GM12878 (cell line): Measurements from ENCODE around the gene PRKCQ. TPM values are rescaled to one million over a fixed set of nuclear protein-coding genes. Genes with fewer than 3 reads are reported as not detected.
A peak's percentile ranks its signal among the peaks of the same experiment; 100 is the strongest.

Experiments used
- CBX3 ChIP-seq: fragments of 200-600 bp; sonication (generic); IDR thresholded peaks from 2 replicates; pipeline ENCODE4 v1.6.1; 2016; ENCODE audit warnings: low read depth, borderline replicate concordance
- CHD1 ChIP-seq: IDR thresholded peaks from 2 replicates; pipeline ENCODE4 v1.6.1; 2012; ENCODE audit warnings: low read depth, low read length, improper control_type of control experiment
- EP300 ChIP-seq, 2 experiments: fragments of 150-350 bp in 1 of 2; IDR thresholded peaks; 2 replicates each; pipeline ENCODE4 v1.6.1; 2011 to 2012; ENCODE audit warnings: low read depth in 2 of 2, low read length in 2 of 2, borderline replicate concordance in 1 of 2, improper control_type of control experiment in 1 of 2, inconsistent platforms in 1 of 2; ENCODE audit not compliant: control insufficient read depth in 1 of 2
- EZH2 ChIP-seq: IDR thresholded peaks from 2 replicates; pipeline ENCODE4 v1.6.1; 2012; ENCODE audit warnings: low read depth, mild to moderate bottlenecking, control low read depth, inconsistent platforms, low read length, borderline replicate concordance; ENCODE audit not compliant: control insufficient read depth
- FOS ChIP-seq: IDR thresholded peaks from 3 replicates; pipeline ENCODE4 v1.6.1; 2011; ENCODE audit warnings: borderline replicate concordance; ENCODE audit not compliant: insufficient read length; ENCODE audit errors: extremely low read depth
- KDM1A ChIP-seq: fragments of 200-600 bp; sonication (generic); IDR thresholded peaks from 2 replicates; pipeline ENCODE4 v1.6.1; 2016; ENCODE audit warnings: borderline replicate concordance
- KLF5 ChIP-seq: fragments of 450-650 bp; IDR thresholded peaks from 2 replicates; pipeline ENCODE4 v1.6.1; 2014; ENCODE audit warnings: mild to moderate bottlenecking; ENCODE audit not compliant: partially characterized antibody
- MXI1 ChIP-seq: fragments of 150-350 bp; IDR thresholded peaks from 2 replicates; pipeline ENCODE4 v1.6.1; 2011; ENCODE audit warnings: low read depth, mild to moderate bottlenecking, inconsistent platforms, low read length, improper control_type of control experiment
- MYC ChIP-seq: IDR thresholded peaks from 2 replicates; pipeline ENCODE4 v1.6.1; 2011; ENCODE audit warnings: mild to moderate bottlenecking, low read length, moderate library complexity, inconsistent platforms; ENCODE audit not compliant: insufficient read depth, insufficient replicate concordance, insufficient read length, severe bottlenecking
- NFXL1 ChIP-seq: fragments of 450-650 bp; IDR thresholded peaks from 2 replicates; pipeline ENCODE4 v1.6.1; 2017; ENCODE audit warnings: antibody characterized with exemption, mild to moderate bottlenecking, borderline replicate concordance
- RAD51 ChIP-seq: fragments of 450-650 bp; IDR thresholded peaks from 2 replicates; pipeline ENCODE4 v1.6.1; 2016; ENCODE audit warnings: moderate library complexity, mild to moderate bottlenecking, inconsistent platforms
- SIX5 ChIP-seq: IDR thresholded peaks from 2 replicates; pipeline ENCODE4 v1.6.1; 2011; ENCODE audit warnings: mild to moderate bottlenecking, low read depth, low read length, moderate library complexity; ENCODE audit not compliant: severe bottlenecking
- SREBF1 ChIP-seq: IDR thresholded peaks from 2 replicates; pipeline ENCODE4 v1.6.1; 2012; ENCODE audit warnings: mild to moderate bottlenecking, low read length
- SREBF2 ChIP-seq: IDR thresholded peaks from 2 replicates; pipeline ENCODE4 v1.6.1; 2012; ENCODE audit warnings: mild to moderate bottlenecking, low read length
- SRF ChIP-seq, 2 experiments: IDR thresholded peaks; 2 replicates each; pipeline ENCODE4 v1.6.1; 2011; ENCODE audit warnings: low read depth in 2 of 2, low read length in 2 of 2, mild to moderate bottlenecking in 1 of 2, moderate library complexity in 1 of 2
- TARDBP ChIP-seq: IDR thresholded peaks from 2 replicates; pipeline ENCODE4 v1.6.1; 2016; ENCODE audit warnings: borderline replicate concordance
- TCF3 ChIP-seq: IDR thresholded peaks from 2 replicates; pipeline ENCODE4 v1.6.1; 2012; ENCODE audit warnings: low read depth, mild to moderate bottlenecking, low read length, borderline replicate concordance; ENCODE audit not compliant: insufficient read depth
- ZNF622 ChIP-seq: fragments of 450-650 bp; IDR thresholded peaks from 2 replicates; pipeline ENCODE4 v1.6.1; 2017; ENCODE audit warnings: mild to moderate bottlenecking, inconsistent platforms
- ZNF687 ChIP-seq: fragments of 450-650 bp; IDR thresholded peaks from 2 replicates; pipeline ENCODE4 v1.6.1; 2017; ENCODE audit warnings: mild to moderate bottlenecking, moderate library complexity
- polyA plus RNA-seq, 11 experiments: library from polyadenylated mRNA; depleted of rRNA in 4 of 11; unstranded in 6 of 11; stranded (reverse) in 5 of 11; fragments of >200 nt; fragmentation: Nextera tagmentation in 4 of 11; fragmentation: Illumina TruSeq in 1 of 11; extraction: Ambion mirVana in 4 of 11; extraction: Trizol in 1 of 11; gene quantifications; 1 replicate in 1 of 11; 2 replicates in 10 of 11; pipeline versions ENCODE4 v1.2.1 to v1.2.3, GENCODE V29; 2011 to 2016; ENCODE audit warnings: inconsistent platforms in 2 of 11, missing spikeins in 2 of 11, low read depth in 1 of 11
- total RNA-seq, 4 experiments: library from RNA; depleted of rRNA in 3 of 4; stranded (reverse); fragments of >200 nt in 3 of 4; fragmentation: Illumina TruSeq in 1 of 4; extraction: Trizol in 1 of 4; gene quantifications; 2 replicates each; pipeline versions ENCODE4 v1.2.1 to v1.2.3, GENCODE V29; 2013 to 2021
- TF ChIP-seq, protein P1 (sequence below): IDR thresholded peaks from 2 replicates; pipeline ENCODE4 v1.6.1; 2011; ENCODE audit warnings: mild to moderate bottlenecking, low read depth, low read length, moderate library complexity; ENCODE audit not compliant: insufficient replicate concordance
- TF ChIP-seq, protein P2 (sequence below): fragments of 450-650 bp; formaldehyde crosslinking; IDR thresholded peaks from 2 replicates; pipeline ENCODE4 v1.5.0; 2022; ENCODE audit warnings: mild to moderate bottlenecking, missing genetic modification characterization

The PRKCQ gene
- total and polyA plus RNA-seq, 10 of the 15 experiments (the other 5 are each of a cell fraction or from before 2014, with no cell fraction given), result 0.26 to 8.9 (median 0.98) TPM

GRCh38 chr10:6491841-6492609, 88.1 kb downstream of the PRKCQ start (continued):
- no peak for TF ChIP-seq SREBF2
- no peak for TF ChIP-seq ZNF687
- TF ChIP-seq, protein P1, sequence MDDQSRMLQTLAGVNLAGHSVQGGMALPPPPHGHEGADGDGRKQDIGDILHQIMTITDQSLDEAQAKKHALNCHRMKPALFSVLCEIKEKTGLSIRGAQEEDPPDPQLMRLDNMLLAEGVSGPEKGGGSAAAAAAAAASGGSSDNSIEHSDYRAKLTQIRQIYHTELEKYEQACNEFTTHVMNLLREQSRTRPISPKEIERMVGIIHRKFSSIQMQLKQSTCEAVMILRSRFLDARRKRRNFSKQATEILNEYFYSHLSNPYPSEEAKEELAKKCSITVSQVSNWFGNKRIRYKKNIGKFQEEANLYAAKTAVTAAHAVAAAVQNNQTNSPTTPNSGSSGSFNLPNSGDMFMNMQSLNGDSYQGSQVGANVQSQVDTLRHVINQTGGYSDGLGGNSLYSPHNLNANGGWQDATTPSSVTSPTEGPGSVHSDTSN, result no peak
- TF ChIP-seq TCF3, result no peak
- TF ChIP-seq CHD1, result no peak
- TF ChIP-seq NFXL1, result peak; percentile 71; the same call in 1 of the 2 replicates
- peak; percentile 43; the same call in 1 of the 2 replicates for TF ChIP-seq MXI1
- no peak for TF ChIP-seq TARDBP
- TF ChIP-seq EZH2, result no peak
- TF ChIP-seq RAD51, result no peak
- no peak for TF ChIP-seq KDM1A
- no peak for TF ChIP-seq SRF (IDR thresholded peaks at IDR 0.05; ENCODE audit: low read depth in 2 of 2, low read length in 2 of 2)
- no peak for TF ChIP-seq SREBF1
- no peak for TF ChIP-seq SIX5
- no peak for TF ChIP-seq FOS
- TF ChIP-seq KLF5, result no peak
- TF ChIP-seq MYC, result no peak
- TF ChIP-seq ZNF622, result no peak
- no peak for TF ChIP-seq CBX3
- TF ChIP-seq, protein P2, sequence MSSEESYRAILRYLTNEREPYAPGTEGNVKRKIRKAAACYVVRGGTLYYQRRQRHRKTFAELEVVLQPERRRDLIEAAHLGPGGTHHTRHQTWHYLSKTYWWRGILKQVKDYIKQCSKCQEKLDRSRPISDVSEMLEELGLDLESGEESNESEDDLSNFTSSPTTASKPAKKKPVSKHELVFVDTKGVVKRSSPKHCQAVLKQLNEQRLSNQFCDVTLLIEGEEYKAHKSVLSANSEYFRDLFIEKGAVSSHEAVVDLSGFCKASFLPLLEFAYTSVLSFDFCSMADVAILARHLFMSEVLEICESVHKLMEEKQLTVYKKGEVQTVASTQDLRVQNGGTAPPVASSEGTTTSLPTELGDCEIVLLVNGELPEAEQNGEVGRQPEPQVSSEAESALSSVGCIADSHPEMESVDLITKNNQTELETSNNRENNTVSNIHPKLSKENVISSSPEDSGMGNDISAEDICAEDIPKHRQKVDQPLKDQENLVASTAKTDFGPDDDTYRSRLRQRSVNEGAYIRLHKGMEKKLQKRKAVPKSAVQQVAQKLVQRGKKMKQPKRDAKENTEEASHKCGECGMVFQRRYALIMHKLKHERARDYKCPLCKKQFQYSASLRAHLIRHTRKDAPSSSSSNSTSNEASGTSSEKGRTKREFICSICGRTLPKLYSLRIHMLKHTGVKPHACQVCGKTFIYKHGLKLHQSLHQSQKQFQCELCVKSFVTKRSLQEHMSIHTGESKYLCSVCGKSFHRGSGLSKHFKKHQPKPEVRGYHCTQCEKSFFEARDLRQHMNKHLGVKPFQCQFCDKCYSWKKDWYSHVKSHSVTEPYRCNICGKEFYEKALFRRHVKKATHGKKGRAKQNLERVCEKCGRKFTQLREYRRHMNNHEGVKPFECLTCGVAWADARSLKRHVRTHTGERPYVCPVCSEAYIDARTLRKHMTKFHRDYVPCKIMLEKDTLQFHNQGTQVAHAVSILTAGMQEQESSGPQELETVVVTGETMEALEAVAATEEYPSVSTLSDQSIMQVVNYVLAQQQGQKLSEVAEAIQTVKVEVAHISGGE (CRISPR knock-in tag), result no peak
- peak; percentile 87 to 96; a peak in 3 of 4 replicates for TF ChIP-seq EP300 (IDR thresholded peaks at IDR 0.05; ENCODE audit: borderline replicate concordance in 1 of 2, control insufficient read depth in 1 of 2, low read depth in 2 of 2, low read length in 2 of 2)
